GM13976 (cell line): ENCODE results near the gene HECTD1.
"Not testable (repeated sequence)": the region's sequence is repeated elsewhere in the genome, so short reads cannot be mapped to it uniquely, and the experiment has no call there.

Experiments used
- DNase-seq: peaks from one replicate; pipeline ENCODE4 v3.0.0; 2012; ENCODE audit warnings: low spot score
- in situ Hi-C: fragments of 300-500 bp; cut with MboI; formaldehyde crosslinking; loops from one replicate; pipeline ENCODE4 v1.12.0; 2022; ENCODE audit warnings: low sequenced_read_pairs, mixed read lengths, inconsistent platforms; ENCODE audit not compliant: unreplicated experiment
- TF ChIP-seq, protein P1 (sequence below): IDR thresholded peaks from 2 replicates; pipeline ENCODE4 v1.5.1; 2012; ENCODE audit warnings: borderline replicate concordance, mild to moderate bottlenecking; ENCODE audit not compliant: insufficient read depth; ENCODE audit errors: extremely low read depth, missing control alignments, control extremely low read depth

Gene HECTD1

DNA sequence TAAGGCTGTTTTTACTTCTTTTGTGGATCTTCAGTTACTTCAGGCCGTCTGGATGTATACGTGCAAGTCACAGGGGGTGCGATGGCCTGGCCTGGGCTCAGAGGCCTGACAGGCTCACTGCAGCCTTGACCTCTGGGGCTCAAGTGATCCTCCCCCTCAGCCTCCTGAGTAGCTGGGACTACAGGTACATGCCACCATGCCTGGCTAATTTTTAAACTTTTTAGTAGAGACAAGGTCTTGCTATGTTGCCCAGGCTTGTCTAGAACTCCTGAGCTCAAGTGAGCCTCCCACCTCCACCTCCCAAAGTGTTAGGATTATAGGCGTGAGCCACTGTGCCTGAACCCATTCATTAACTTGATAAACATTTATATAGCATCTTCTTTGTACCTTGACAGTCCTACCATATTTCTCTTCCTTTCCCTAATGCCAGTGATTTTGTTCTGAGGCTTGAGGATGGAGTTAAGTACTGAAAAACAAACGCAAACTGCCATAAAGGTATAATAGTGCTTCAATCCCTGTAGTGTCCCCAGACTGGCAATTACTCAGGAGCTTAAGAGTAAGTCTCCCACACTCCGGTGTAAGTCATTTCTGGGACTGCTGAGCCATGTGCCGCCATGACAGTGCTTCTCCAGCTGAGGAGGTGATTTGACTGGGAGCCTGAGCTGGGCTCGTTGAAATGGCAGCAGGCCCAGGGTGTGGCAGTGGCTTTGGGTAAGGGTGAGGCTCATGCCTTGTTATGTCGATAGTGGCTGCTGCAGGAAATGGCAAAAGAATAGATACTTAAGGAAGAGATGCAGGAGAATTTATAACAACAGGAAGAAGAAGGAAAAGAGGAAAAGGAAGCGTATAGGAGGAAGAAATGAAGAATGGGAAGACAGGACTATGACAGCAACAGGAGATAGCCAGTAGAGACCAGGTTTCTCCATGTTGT, 43.7 kb upstream of the HECTD1 start:
- no peak for DNase-seq
- TF ChIP-seq, protein P1, sequence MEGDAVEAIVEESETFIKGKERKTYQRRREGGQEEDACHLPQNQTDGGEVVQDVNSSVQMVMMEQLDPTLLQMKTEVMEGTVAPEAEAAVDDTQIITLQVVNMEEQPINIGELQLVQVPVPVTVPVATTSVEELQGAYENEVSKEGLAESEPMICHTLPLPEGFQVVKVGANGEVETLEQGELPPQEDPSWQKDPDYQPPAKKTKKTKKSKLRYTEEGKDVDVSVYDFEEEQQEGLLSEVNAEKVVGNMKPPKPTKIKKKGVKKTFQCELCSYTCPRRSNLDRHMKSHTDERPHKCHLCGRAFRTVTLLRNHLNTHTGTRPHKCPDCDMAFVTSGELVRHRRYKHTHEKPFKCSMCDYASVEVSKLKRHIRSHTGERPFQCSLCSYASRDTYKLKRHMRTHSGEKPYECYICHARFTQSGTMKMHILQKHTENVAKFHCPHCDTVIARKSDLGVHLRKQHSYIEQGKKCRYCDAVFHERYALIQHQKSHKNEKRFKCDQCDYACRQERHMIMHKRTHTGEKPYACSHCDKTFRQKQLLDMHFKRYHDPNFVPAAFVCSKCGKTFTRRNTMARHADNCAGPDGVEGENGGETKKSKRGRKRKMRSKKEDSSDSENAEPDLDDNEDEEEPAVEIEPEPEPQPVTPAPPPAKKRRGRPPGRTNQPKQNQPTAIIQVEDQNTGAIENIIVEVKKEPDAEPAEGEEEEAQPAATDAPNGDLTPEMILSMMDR: no peak
- in situ Hi-C loops: no loop called here

DNA sequence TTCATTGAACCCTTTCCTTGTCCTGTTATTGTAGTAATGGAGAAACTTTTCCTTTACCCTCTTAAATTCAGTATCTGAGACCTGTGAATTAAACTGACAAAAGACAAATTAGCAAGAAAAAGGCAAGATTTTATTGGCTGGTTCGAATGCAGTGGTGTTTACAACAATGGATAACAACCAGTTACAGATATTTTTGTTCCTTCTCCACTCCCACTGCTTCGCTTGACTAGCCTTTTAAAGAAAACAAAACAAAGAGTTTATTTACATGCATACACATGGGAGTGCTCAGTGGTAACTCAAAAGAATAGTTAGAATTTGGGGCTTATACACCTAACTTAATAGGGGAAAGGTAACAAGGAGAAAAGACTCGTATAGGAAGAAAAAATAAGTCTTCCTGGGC, 37.0 kb upstream of the HECTD1 start:
- TF ChIP-seq, protein P1: no peak
- in situ Hi-C loops: no loop called here
- DNase-seq: no peak

DNA sequence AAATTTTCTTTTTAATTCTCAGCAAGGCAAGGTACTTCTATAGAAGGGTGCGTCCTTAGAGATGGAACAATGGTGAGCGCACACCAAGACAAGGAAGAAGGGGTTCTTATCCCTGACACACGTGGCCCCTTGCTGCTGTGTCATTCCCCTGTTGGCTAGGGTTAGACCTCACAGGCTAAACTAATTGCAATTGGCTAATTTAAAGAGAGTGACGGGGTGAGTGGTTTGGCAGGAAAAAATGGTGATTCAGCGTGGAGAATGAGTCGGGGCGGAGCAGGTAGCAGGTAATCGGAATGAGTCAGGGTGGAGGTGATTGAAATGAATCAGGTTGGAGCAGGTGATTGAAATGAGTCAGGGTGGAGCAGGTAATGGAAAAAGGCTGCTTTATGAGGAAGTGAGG, 36.3 kb upstream of the HECTD1 start:
- DNase-seq: no peak
- TF ChIP-seq, protein P1: no peak
- in situ Hi-C loops: no loop called here

GRCh38 chr14:31242161-31242940, 34.8 kb upstream of the HECTD1 start:
- DNase-seq, in situ Hi-C loops: not testable (repeated sequence)

- in situ Hi-C loops: no loop called here
- DNase-seq: no peak
- TF ChIP-seq, protein P1: no peak
Observed at GRCh38 chr14:31241450-31242114, 34.0 kb upstream of the HECTD1 start.

- no peak for DNase-seq
- TF ChIP-seq, protein P1: no peak
- in situ Hi-C loops: no loop called here
Observed at GRCh38 chr14:31239741-31240140, 32.1 kb upstream of the HECTD1 start.

DNA sequence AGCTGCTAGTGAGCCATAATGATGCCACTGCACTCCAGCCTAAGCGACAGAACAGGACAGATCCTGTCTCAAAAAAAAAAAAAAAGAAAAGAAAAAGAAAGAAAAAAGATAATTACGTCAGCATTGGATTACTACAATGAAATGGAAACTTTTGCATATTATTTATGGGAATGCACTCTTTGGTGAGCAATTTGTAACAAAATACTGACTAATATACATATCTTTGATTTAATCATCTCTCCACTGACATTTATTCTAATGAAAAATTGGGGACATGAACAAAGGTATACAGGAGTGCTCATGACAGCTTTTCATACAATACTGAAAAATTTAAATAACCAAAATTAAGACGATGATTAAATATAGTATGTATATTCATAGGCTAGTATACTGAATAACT, 27.9 kb upstream of the HECTD1 start:
- in situ Hi-C loops: no loop called here
- no peak for DNase-seq
- TF ChIP-seq, protein P1: no peak
